ENCODE data around the gene ZFP36L1. TPM values are rescaled to one million over a fixed set of nuclear protein-coding genes. Genes with fewer than 3 reads are reported as not detected.

Gene ZFP36L1, protein sequence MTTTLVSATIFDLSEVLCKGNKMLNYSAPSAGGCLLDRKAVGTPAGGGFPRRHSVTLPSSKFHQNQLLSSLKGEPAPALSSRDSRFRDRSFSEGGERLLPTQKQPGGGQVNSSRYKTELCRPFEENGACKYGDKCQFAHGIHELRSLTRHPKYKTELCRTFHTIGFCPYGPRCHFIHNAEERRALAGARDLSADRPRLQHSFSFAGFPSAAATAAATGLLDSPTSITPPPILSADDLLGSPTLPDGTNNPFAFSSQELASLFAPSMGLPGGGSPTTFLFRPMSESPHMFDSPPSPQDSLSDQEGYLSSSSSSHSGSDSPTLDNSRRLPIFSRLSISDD
- total RNA-seq, result 100 to 1,000 TPM; 154 to 451 (median 280) TPM

DNA sequence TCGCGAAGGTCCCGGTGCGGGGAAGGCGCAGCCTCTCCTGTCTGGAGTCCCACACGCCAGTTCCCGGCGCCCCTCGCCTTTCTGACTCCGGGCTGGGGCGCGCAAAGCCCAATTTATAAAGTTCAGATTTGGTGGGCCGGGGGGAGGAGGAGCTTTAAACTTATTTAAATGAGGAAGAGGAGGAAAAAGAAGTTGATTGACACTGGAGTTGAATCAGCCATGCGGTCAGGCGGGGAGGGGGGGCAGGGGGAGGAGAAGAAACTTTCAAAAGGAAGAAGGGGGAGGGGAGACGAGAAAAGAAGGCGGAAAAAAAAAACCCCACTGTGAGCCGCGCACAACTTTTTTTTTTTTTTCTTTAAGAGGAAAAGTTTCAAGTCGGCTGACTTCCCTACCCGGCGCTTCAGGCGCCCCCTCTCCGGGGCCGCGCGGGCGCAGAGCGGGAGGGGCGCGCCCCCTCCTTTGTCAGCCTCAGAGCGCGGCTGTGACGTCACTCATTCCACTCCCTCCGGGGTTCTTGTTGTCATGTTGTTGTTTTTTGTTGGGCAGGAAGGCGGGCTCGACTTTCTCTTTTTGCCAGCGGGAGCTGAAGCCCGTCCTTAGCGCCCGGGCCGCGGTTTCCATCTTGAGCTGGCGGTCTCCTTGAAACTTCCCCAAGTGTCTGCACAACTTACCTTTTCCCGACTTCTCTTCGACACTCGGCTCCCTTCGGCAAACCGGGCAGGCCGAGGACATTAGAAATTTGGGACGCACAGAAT is at the start of gene ZFP36L1:
Gene ZFP36L1 (minus strand): TSS at position 89 of the 755 bp plus-strand sequence. CDS start 129 bp downstream, outside the sequence.
- 1% methylated on average over 14 to 25 of the region's 51 CpGs for WGBS, 2 donors (ENCODE audit: low coverage in 1 of 2)
- no peaks in the 10 kb centered on the region for H3K9me3 ChIP-seq
- peaks cover 0 to 32% of the 10 kb centered on the region in 2 donors for H3K36me3 ChIP-seq
- TF ChIP-seq EP300 (IDR thresholded peaks at IDR 0.05) (peak; percentile 40), POLR2AphosphoS5 (IDR thresholded peaks at IDR 0.05) (peak; percentile 100), POLR2A (IDR thresholded peaks at IDR 0.05) (peak; percentile 99 to 100)
- TF ChIP-seq, protein P1, sequence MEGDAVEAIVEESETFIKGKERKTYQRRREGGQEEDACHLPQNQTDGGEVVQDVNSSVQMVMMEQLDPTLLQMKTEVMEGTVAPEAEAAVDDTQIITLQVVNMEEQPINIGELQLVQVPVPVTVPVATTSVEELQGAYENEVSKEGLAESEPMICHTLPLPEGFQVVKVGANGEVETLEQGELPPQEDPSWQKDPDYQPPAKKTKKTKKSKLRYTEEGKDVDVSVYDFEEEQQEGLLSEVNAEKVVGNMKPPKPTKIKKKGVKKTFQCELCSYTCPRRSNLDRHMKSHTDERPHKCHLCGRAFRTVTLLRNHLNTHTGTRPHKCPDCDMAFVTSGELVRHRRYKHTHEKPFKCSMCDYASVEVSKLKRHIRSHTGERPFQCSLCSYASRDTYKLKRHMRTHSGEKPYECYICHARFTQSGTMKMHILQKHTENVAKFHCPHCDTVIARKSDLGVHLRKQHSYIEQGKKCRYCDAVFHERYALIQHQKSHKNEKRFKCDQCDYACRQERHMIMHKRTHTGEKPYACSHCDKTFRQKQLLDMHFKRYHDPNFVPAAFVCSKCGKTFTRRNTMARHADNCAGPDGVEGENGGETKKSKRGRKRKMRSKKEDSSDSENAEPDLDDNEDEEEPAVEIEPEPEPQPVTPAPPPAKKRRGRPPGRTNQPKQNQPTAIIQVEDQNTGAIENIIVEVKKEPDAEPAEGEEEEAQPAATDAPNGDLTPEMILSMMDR (IDR thresholded peaks at IDR 0.05), result peak in 1 of 4 experiments; percentile 2
- peaks cover 0 to 33% (median 8%) of the 10 kb centered on the region in 3 donors for H3K4me1 ChIP-seq
- peak within 1 kb of the TSS; percentile 98 to 100 (median 100) for H3K27ac ChIP-seq
- peak; percentile 52 for ATAC-seq
- H3K4me3 ChIP-seq, result peak within 1 kb of the TSS; percentile 65 to 87
- H3K27me3 ChIP-seq, result no peaks in the 10 kb centered on the region

DNA sequence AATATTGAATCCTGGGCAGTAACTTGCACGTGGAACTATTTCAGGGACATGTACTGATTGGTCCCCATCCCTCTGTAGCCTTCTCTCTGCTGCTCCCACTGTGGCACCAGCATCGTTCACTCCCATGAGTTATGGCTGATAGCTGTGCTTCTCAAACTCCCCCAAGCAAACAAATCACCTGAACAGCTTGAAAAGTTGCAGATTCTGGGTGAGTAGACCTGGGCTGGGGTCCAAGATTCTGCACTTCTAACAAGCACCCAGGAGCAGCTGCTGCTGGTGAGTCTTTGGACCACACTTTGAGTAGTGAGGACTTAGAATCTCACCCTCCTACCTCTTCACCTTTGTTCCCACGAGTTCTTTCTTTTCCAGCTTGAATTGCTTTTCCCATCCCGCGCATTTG is 49.4 kb upstream of the ZFP36L1 start:
- WGBS, 2 donors (ENCODE audit: low coverage in 1 of 2), result 23 to 52% methylated on average over 2 to 5 of the region's 5 CpGs
- H3K4me3 ChIP-seq, result no peak overlapping the region
- H3K27me3 ChIP-seq, result no peaks in the 10 kb centered on the region
- ATAC-seq, result no peak
- peaks cover 0 to 42% (median 8%) of the 10 kb centered on the region in 3 donors for H3K4me1 ChIP-seq
- H3K9me3 ChIP-seq, result peaks cover 0 to 13% (median 0%) of the 10 kb centered on the region in 3 donors
- TF ChIP-seq POLR2AphosphoS5 (IDR thresholded peaks at IDR 0.05), result peak; percentile 28
- no peak for TF ChIP-seq POLR2A (IDR thresholded peaks at IDR 0.05)
- TF ChIP-seq, protein P1 (IDR thresholded peaks at IDR 0.05), result no peak
- TF ChIP-seq EP300 (IDR thresholded peaks at IDR 0.05), result no peak
- peak overlapping the region in 3 of 4 donors; percentile 67 to 75 (median 72) for H3K27ac ChIP-seq
- H3K36me3 ChIP-seq, result no peaks in the 10 kb centered on the region

DNA sequence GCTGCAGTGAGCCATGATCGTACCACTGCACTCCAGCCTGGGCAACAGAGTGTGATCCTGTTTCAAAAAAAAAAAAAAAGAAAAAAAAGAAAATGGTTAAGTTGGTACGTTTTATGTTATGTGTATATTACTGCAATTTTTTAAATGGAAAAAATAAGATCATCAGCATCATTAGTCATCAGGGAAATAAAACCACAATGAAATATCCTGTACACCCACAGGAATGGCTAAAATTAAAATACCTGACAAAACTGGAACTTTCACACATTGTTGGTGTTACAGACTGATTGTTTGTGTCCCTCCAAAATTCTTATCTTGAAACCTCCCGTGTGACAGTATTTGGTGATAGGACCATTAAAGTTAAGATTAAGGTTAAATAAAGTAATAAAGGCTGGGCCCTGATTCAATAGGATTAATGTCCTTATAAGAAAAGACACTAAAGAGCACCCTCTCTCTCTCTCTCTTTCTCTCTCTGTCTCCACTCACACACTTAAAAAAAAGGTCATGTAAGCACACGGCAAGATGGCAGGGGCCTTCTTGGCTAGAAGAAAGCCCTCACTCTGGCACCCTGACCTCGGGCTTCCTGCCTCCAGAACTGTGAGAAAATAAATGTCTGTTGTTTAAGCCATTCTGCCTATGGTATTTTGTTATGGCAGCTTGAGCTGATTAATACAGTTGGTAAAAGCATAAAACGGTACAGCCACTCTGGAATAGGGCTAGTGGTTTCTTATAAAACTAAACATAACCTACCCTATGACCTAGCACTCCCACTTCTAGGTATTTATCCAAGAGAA is 48.3 kb upstream of the ZFP36L1 start:
- Histone ChIP-seq H3K4me1 (peaks cover 0 to 42% (median 8%) of the 10 kb centered on the region in 3 donors), H3K27ac (peak overlapping the region in 3 of 4 donors; percentile 59 to 75 (median 67)), H3K4me3 (no peak overlapping the region), H3K9me3 (peaks cover 0 to 22% (median 0%) of the 10 kb centered on the region in 3 donors), H3K27me3 (no peaks in the 10 kb centered on the region), H3K36me3 (no peaks in the 10 kb centered on the region)
- 8 to 20% methylated on average over 5 to 6 of the region's 6 CpGs for WGBS, 2 donors (ENCODE audit: low coverage in 1 of 2)
- peak; percentile 8 for ATAC-seq
- TF ChIP-seq EP300 (IDR thresholded peaks at IDR 0.05), result no peak
- peak; percentile 70 for TF ChIP-seq POLR2AphosphoS5 (IDR thresholded peaks at IDR 0.05)
- TF ChIP-seq, protein P1 (IDR thresholded peaks at IDR 0.05), result no peak

DNA sequence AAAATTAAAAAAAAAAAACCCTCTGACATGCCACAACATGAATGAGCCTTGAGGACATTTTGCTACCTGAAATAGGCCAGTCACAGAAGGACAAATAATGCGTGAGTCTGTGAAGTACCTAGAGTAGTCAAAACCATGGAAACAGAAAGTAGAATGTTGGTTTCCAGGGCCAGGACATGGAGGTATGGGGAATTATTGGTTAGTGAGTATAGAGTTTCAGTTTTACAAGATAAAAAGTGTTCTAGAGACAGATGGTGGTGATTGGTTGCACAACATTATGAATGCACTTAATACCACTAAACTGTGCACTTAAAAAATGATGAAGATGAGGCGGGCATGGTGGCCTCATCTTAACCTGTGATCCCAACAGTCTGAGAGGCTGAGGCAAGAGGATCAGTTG is 47.6 kb upstream of the ZFP36L1 start:
- H3K9me3 ChIP-seq, result peaks cover 0 to 28% (median 0%) of the 10 kb centered on the region in 3 donors
- H3K4me1 ChIP-seq, result peaks cover 0 to 42% (median 8%) of the 10 kb centered on the region in 3 donors
- no peaks in the 10 kb centered on the region for H3K27me3 ChIP-seq
- no peak overlapping the region for H3K4me3 ChIP-seq
- TF ChIP-seq POLR2A (IDR thresholded peaks at IDR 0.05), result no peak
- TF ChIP-seq, protein P1 (IDR thresholded peaks at IDR 0.05), result no peak
- no peak for TF ChIP-seq EP300 (IDR thresholded peaks at IDR 0.05)
- no peak for TF ChIP-seq POLR2AphosphoS5 (IDR thresholded peaks at IDR 0.05)
- ATAC-seq, result no peak
- 88 to 100% methylated on average over 1 to 2 of the region's 2 CpGs for WGBS, 2 donors (ENCODE audit: low coverage in 1 of 2)
- H3K27ac ChIP-seq, result peak overlapping the region in 2 of 4 donors; percentile 11 to 67
- H3K36me3 ChIP-seq, result no peaks in the 10 kb centered on the region
